HPDE6-E6E7 (cell line): Measurements from ENCODE around the gene TCIRG1.

Experiments
- DNase-seq: peaks from one replicate; pipeline ENCODE4 v3.0.0; 2011; ENCODE audit warnings: missing footprints; ENCODE audit errors: extremely low spot score

TCIRG1 gene

GRCh38 chr11:68051191-68052136, 12.6 kb downstream of the TCIRG1 start:
- no peak for DNase-seq

- no peak for DNase-seq
Observed at GRCh38 chr11:68052137-68052873, 13.5 kb downstream of the TCIRG1 start.

- no peak for DNase-seq
Observed at GRCh38 chr11:68053117-68053516, 14.3 kb downstream of the TCIRG1 start.

- DNase-seq = no peak
Observed at GRCh38 chr11:68053981-68054812, 15.4 kb downstream of the TCIRG1 start.

- no peak for DNase-seq
Observed at GRCh38 chr11:68056317-68057285, 17.8 kb downstream of the TCIRG1 start.

- no peak for DNase-seq
Observed at GRCh38 chr11:68057807-68058206, 19.0 kb downstream of the TCIRG1 start.

GRCh38 chr11:68061508-68061907, 22.7 kb downstream of the TCIRG1 start:
- DNase-seq = no peak

- DNase-seq = no peak
Observed at GRCh38 chr11:68064926-68065325, 26.1 kb downstream of the TCIRG1 start.

GRCh38 chr11:68065841-68066240, 27.0 kb downstream of the TCIRG1 start:
- DNase-seq = no peak

GRCh38 chr11:68066742-68067141, 27.9 kb downstream of the TCIRG1 start:
- DNase-seq = no peak

GRCh38 chr11:68067991-68068390, 29.2 kb downstream of the TCIRG1 start:
- no peak for DNase-seq

GRCh38 chr11:68071281-68072048, 32.6 kb downstream of the TCIRG1 start:
- no peak for DNase-seq

GRCh38 chr11:68074584-68075352, 35.9 kb downstream of the TCIRG1 start:
- DNase-seq = no peak

- no peak for DNase-seq
Observed at GRCh38 chr11:68076371-68077042, 37.7 kb downstream of the TCIRG1 start.

- DNase-seq = no peak
Observed at GRCh38 chr11:68077617-68078582, 39.1 kb downstream of the TCIRG1 start.

GRCh38 chr11:68080860-68081259, 42.0 kb downstream of the TCIRG1 start:
- no peak for DNase-seq

- DNase-seq = no peak
Observed at GRCh38 chr11:68081691-68082090, 42.9 kb downstream of the TCIRG1 start.
